GM18858 (cell line): ENCODE measurements around the gene PKP3.
"Not testable (repeated sequence)": the region's sequence is repeated elsewhere in the genome, so short reads cannot be mapped to it uniquely, and the experiment has no call there.

Experiments
- ATAC-seq: cut with Tn5 transposase; IDR thresholded peaks from one replicate; pipeline ENCODE4 v1.9.1; 2021; ENCODE audit not compliant: unreplicated experiment

The PKP3 gene

DNA sequence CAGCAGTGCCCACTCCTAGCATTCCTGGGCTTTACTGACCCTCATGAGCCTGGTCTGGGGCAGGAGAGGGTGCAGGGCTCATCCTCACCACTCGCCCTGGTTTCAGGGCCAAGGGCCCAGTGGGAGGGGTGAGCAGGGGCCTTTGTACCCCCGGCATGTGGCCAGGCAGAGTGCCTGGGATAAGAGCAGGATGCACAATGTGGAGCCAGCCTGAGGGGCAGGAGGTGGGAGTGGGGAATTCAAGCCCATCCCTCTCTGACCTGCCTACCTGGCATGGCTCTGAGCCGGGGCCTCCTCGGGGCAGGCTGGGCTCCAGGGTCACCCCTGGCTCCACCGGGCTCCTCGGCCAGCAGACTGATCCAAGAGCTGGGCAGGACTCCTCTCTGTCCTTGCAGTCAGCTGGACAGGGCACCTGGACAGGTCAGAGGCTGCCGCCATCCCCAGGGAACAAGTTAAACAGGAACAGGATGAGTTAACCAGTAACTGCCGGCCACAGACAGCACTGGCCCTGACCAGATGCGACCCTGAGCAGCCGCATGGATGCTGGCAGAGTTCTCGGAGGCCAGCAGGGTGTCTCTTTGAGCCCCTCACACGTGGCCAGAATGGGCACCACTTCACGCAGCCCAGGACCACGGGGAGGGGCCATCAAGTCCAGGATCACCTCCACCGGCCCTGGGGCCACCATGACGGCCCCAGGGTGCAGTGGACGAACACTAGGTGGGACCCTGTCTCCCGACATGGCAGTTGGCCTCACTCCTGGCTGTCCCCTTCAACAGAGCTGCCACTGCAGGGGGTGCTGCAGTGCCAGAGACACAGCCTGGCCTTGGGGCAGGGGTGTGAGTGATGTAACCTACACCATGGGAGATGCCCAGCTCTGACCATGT lies 15.8 kb downstream of the PKP3 start:
- ATAC-seq, result no peak

DNA sequence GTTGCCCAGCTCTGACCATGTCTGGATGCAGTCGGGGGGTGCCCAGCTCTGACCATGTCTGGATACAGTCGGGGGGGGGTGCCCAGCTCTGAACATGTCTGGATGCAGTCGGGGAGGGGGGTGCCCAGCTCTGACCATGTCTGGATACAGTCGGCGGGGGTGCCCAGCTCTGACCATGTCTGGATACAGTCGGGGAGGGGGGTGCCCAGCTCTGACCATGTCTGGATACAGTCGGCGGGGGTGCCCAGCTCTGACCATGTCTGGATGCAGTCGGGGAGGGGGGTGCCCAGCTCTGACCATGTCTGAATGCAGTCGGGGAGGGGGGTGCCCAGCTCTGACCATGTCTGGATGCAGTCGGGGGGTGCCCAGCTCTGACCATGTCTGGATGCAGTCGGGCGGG lies 16.7 kb downstream of the PKP3 start:
- not testable (repeated sequence) for ATAC-seq

DNA sequence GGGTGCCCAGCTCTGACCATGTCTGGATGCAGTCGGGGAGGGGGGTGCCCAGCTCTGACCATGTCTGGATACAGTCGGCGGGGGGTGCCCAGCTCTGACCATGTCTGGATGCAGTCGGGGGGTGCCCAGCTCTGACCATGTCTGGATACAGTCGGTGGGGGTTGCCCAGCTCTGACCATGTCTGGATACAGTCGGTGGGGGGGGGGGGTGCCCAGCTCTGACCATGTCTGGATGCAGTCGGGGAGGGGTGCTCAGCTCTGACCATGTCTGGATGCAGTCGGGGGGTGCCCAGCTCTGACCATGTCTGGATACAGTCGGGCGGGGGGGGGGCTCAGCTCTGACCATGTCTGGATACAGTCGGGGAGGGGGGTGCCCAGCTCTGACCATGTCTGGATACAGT lies 17.5 kb downstream of the PKP3 start:
- ATAC-seq, result not testable (repeated sequence)

DNA sequence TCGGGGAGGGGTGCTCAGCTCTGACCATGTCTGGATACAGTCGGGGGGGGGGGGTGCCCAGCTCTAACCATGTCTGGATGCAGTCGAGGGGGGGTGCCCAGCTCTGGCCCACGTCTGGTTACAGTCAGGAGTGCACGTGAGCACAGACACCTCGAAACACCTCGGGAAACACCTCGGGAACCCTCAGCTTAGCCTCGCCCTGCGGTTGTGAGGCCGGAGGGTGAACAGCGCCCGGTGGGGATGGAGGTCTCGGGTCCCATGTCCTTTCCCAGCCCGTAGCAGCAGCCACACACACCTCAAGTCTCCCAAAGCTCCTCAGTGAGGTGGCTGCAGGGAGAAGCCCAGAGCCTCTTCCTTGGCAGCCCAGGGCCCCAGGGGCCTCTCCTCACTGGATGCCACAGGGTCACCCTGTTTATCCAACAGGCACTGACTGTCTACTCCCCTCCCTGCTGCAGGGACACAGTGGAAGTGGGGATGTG lies 18.7 kb downstream of the PKP3 start:
- no peak for ATAC-seq

DNA sequence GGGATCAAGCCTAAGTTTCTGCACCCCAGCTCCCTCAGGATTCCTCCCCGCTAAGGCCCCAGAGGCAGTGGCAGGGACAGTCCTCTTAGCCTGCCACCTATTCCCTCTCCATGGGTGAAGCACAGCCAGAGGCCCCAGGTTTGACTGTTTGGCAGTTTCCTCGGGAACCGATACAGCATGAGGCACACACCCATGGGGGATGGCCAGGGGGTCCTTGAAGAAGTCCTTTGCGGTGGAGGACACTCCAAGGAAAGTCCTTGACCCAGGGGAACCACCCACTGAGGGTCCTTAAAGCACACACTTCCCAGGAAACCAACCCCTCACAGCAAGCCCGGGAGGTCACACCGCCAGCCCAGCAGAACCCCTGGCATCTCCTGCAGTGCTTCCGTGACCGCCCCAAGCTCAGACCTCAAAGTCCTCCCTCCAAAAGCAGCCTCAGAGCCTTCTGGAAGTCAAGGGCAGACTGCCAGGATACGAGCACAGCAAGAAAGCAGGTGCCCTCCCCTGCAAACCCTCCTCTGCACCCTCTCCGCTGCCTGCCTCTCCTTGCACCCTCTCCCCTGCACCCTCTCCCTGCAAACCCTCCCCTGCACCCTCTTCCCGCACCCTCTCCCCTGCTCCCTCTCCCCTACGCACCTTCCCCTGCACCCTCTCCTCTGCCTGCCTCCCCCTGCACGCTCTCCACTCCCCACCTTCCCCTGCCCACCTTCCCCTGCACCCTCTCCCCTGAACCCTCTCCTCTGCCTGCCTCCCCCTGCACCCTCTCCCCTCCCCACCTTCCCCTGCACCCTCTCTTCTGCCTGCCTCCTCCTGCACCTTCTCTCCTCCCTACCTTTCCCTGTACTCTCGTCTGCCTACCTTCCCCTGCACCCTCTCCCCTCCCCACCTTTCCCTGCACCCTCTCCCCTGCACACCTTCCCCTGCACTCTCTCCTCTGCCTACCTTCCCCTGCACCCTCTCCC lies 19.4 kb downstream of the PKP3 start:
- ATAC-seq, result no peak

DNA sequence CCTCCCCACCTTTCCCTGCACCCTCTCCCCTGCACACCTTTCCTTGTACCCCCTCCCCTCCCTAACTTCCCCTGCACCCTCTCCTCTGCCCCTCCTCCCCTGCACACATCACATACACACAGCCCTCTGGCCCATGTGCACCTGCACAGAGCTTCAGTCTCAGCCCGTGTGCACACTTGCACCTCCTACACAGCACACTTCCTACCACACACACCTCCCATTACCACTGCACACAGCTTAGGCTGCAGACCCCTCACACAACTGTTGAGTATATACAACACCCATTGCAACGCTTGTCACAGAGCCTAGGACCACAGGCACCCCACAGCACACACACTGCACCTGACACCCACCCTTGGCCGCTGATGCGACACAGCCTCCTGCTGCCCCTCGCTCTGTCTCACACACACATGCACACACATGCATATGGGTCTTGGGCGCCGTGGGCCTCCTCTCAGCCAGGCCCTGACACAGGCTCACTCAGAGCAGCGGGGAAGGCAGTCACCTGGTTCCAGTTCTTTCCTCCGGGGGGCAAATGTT lies 20.4 kb downstream of the PKP3 start:
- no peak for ATAC-seq

DNA sequence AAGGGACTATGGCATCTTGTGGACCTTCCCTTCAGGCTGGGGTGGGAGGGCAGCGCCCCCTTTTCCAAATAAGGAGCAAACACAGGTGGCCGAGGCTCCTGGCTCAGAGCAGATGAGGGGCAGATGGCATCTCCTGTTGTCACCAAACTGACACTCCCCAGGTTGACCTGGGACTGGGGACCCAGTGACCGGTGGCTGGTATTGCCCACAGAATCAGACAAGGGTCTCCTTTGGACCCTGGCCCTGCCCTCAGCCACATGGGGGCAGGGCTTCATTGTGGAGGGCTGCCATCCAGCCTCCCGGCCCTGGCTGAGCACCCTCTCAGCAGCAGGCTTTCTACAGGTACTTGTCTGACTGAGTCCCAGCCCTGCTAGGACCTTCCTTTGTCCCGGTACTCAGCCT lies 21.6 kb downstream of the PKP3 start:
- no peak for ATAC-seq

DNA sequence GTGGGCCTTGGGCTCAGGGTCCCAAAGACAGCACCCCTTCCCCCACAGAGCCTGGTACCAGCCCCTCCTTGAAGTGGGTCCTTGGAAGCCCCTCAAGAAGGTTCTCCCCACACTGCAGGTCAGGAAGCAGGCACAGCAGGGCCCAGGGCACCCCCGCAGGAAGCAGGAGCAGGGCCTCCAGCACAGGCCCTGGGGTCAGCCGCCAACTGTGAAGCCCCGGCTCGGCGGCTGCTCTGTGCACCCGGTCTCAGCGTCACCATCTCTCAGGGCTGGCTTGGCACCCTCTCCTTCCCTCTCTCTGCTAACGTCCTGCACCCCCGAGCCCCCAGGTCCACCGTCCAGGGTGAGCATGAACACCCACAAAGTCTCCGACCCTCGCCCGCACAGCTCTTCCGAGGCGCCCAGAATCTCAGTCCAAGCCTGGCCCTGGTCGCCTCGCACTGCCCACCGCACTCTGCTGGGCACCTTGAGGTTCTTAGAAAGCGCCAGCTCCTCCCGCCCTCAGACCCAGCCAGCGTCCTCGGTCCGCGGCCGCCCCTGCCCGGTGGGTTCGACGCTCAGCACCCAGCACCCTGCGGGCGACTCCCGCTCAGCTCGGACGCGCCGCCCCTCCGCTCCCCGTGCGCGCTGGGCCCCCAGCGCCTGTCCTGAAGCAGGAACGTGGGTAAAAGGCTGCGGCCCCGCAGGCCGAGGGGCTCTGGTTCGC lies 22.2 kb downstream of the PKP3 start:
- ATAC-seq, result no peak

DNA sequence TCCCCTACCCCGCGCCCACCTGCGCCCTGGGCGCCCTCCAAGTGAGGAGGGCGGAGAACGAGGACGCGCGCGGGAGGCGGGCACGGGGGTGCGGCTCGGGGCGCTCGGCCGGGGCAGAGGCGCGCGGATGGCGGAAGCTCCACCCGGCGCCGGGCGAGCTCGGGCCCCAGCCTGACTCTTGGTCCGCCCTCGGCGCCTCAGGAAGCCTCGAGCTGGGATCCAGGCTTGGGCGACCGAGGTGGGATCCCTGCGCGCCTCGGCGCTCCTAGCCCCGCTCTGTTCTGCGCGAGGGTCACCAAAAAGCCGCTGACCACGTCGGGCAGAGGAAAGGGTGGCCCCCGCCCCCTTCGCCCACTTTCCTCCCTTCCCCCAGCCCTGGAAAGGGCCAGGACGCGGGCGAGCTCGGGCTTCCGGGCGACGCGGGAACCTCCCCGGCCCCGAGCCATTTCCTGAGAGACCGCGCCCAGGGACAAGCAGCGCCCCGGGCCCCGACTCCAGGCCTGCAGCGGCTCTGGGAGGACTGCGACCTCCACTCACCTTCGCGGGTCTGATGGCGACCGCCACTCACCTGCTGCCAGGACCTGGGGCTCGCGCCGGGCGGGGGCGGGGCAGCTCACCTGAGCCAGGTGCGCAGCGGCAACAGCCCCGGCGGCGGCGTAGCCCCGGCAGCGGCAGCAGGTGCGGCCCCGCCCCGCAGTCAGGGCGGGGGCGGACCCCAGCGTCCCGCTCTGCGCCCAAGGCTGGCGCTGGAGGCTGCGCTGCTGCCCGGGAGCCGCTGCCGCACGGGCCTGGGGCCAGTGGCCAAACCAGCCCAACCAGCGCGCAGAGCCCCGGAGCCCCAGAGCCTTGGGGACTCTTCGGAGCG lies 23.0 kb downstream of the PKP3 start:
- ATAC-seq, result no peak

DNA sequence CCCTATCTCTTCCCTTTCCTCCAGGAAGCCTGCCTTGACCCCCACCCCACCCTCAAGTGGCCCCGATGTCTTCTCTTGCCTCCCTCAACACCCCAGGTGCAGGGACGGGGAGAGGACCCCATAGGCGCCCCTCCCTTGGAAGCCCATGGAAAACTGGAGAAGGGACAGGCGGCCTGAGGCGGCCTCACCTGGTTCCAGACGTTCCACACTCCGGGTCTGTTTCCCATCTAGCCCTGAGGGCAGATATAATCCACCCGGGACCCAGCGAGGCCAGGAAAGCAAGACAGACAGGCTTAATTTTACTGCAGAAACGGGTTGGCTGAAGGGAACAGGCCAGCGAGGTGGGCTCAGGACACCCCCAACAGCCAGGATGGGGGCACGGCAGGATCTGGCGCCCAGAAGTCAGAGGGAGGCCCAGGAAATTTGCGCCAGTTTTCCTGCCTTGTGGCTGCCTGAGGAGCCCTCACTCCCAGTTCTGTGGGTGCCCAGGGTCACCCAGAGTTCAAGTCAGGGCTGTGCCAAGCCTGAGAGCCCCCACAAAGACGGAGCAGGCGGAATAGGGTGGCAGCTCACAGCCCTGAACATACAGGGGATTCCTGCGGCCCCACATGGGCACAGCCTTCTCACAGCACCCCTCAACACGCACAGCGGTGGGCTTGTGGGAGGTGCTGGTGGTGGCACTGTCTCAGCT lies 23.8 kb downstream of the PKP3 start:
- ATAC-seq, result no peak

DNA sequence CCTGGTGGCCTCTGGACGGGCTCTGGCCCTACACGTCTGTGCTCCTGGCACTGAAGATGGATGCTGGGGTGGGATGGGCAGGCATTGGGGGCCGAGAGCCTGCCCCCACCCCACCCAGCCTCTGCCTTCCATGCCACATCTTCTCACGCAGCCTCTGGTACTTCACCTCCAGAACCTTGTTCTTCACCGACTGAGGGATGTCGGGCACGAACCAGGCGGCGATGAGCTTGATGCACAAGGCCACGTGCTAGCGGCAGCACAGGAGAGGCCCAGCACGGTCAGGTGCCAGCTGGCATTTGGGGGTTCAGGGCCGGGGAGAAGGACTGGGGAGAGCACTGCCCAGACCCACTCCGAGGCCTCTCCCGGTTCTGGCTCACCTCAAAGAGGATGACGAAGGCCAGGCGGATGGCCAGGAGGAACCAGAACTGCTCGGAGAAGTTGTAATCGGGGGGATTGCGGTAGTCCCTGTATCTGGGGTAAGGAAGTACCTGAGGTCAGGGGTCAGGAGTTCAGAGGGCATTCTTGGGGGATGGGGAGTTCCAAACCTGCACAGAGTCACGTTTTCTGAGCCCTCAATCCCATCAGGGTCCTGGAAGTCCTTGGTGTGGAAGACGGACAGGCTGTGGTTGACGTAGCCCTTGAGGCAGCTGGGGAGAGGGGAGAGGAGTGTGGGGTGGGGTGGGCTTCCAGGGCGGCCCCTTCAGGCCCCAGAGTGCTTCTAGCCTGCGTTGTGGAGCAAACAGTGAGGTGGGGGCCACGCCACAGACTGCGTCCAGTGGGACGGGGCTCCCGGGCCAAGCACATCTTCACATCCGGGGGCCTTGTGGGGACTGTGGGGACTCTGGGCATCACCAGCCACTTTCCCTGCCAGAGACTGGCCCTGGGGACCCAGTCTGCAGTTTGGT lies 24.6 kb downstream of the PKP3 start:
- no peak for ATAC-seq

DNA sequence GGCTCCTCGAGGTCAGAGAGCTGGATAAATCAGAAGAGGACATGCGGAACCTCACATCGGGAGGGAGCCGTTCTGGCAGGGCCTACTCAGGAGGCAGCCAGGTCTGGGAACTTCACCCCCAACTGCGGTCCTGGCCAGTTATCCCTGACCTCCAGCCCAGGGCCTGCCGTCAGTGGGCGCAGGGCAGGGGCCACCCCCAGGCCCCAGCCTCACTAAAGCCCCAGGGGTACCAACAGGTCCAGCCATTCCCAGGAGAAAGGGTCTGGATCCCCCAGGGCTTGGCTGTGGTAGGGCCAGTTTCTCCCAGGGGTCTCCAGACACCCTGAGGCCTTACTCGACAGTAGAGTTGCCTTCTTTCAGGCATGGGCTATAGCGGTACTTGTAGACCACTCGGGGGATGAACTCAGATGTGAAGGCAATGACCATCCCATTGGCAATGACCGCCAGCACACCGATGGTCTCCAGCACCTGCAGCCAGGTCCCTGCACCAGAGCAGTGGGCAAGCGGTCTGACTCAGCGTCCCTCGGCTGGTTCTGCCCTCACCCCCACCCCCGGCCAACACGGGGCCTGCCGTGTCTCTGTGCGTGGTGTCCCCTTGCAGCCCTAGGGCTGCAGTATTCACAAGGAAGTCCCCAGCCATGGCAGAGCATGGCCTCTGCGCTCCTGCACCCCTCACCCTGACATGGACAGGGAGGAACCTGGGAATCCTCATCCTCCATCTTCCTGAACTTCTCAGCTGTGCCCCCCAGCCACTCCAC lies 25.4 kb downstream of the PKP3 start:
- no peak for ATAC-seq

DNA sequence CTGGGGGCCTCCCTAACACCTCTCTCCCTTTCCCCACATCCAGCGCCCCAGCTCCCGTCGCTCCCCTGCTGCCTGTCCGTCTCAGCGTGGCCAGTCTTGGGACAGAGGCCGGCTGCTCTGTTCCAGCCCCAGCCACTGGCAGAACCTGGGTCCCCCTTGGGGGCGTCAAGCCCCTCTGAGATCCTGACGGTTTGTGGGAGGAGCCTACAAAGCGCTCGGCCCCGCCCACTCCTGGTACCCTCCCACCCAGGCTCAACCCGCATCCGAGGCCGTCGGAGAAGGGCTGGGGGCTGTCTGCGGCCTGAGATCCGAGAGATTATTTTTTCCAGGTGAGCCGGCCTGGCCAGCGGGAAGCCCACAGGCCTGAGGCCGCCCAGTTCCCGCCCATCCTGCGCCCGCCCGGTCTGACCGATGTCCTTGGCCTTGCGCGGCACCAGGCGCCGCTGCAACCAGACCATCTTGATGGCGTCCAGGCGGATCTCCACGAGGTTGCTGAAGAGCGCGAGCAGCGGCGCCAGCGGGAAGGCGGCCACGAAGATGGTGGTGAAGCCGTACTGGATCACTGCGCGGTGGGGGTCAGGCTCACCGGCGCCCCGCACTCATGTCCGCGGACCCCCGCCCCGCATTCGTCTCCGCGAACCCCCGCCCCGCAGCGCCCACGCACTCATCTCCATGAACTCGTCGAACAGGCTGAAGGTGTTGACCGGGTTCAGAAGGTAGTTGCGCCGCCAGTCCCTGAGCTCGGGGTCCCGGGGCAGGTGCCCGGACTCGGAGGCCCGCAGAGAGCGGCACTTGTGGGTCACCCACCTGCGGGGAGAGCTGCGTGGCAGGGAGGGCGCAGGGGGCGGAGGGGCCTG lies 26.3 kb downstream of the PKP3 start:
- no peak for ATAC-seq

DNA sequence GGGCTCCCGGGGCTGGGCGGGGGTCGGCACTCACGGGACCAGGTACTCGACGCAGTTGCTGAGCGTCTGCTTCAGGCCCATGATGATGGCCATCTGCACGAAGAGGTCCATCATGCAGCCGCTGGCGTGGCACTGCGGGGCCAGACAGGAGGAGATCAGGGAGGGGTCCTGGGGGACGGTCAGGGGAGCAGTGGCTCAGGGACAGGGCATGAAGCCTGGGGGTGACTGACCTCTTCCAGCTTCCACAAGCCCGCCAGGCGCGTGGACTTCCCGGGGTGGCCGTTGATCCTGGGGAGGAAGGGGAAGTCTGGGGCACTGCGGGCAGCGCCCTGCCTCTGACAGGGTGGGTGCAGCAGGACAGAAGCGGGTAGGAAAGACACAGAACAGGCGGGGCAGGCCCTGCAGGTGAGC lies 26.9 kb downstream of the PKP3 start:
- ATAC-seq, result no peak

DNA sequence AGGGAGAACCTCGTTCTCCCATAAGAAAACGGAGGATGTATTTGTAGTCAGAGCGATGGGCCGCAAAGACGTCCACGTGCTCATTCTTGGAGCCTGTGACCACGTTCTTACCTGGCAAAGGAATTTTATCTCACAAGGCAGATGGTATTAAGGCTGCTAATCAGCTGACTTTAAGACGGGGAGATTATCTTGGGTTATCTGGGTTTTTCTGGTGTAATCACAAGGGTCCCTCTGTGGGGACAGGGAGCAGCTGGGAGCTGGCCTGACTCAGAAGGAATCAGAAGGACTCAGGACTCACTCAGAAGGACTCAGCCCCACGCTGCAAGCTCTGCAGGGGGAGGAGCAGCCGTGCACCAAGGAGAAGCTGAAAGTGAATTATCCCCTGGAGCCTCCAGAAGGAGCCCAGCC lies 28.2 kb downstream of the PKP3 start:
- no peak for ATAC-seq

DNA sequence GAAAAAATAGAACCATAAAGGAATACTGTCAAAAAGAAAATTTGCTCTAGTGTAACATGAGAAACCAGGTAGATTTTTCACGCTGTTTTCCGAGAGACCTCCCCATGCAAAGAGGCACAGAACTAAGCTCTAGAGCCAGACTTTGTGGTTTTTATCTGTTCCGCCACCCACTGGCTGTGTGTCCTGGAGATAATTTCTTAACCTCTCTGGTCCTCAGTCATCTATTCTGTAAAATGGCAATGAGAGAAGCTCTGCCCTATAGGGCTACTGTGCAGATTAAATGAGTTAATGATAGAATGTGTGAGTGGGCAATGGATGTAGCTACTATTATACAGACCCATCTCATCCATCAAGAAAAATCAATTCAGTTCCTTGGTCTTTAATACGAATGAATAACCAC lies 30.2 kb downstream of the PKP3 start:
- ATAC-seq, result no peak

DNA sequence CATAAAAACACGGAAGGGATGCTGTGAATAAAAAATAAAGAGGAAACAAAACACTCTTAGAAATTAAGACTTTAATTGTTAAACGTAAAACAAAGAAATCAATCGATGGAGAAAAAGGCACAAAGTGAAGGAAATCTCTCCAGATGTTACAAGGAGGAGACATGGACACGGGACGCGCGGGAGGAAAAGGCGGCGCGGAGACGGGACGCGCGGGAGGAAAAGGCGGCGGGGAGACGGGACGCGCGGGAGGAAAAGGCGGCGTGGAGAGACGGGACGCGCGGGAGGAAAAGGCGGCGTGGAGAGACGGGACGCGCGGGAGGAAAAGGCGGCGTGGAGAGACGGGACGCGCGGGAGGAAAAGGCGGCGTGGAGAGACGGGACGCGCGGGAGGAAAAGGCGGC lies 30.8 kb downstream of the PKP3 start:
- ATAC-seq, result not testable (repeated sequence)
